GM12878 (cell line): ENCODE data around the gene VWA7. TPM values are rescaled to one million over a fixed set of nuclear protein-coding genes. Genes with fewer than 3 reads are reported as not detected.
A peak's percentile ranks its signal among the peaks of the same experiment; 100 is the strongest.

Source experiments
- CBX3 ChIP-seq: fragments of 200-600 bp; sonication (generic); IDR thresholded peaks from 2 replicates; pipeline ENCODE4 v1.6.1; 2016; ENCODE audit warnings: low read depth, borderline replicate concordance
- CREB1 ChIP-seq: IDR thresholded peaks from 2 replicates; pipeline ENCODE4 v1.6.1; 2012; ENCODE audit warnings: low read depth, mild to moderate bottlenecking, inconsistent platforms
- ESRRA ChIP-seq: IDR thresholded peaks from 2 replicates; pipeline ENCODE4 v1.6.1; 2012; ENCODE audit warnings: mild to moderate bottlenecking, low read length, improper control_type of control experiment
- KAT2A ChIP-seq: conservative IDR thresholded peaks from 2 replicates; pipeline ENCODE4 v1.6.1; 2011; ENCODE audit warnings: low read depth, low read length; ENCODE audit not compliant: control insufficient read depth
- MEF2A ChIP-seq: IDR thresholded peaks from 2 replicates; pipeline ENCODE4 v1.6.1; 2011; ENCODE audit warnings: low read depth, mild to moderate bottlenecking, low read length, moderate library complexity; ENCODE audit not compliant: insufficient read depth
- NBN ChIP-seq: fragments of 450-650 bp; IDR thresholded peaks from 2 replicates; pipeline ENCODE4 v1.6.1; 2016
- NFXL1 ChIP-seq: fragments of 450-650 bp; IDR thresholded peaks from 2 replicates; pipeline ENCODE4 v1.6.1; 2017; ENCODE audit warnings: antibody characterized with exemption, mild to moderate bottlenecking, borderline replicate concordance
- NFYA ChIP-seq: IDR thresholded peaks from 2 replicates; pipeline ENCODE4 v1.6.1; 2011; ENCODE audit warnings: low read depth, mild to moderate bottlenecking, low read length, improper control_type of control experiment, borderline replicate concordance
- PAX5 ChIP-seq: IDR thresholded peaks from 2 replicates; pipeline ENCODE4 v1.6.1; 2011; ENCODE audit warnings: low read depth, low read length, borderline replicate concordance
- POLR2AphosphoS2 ChIP-seq: IDR thresholded peaks from 2 replicates; pipeline ENCODE4 v1.6.1; 2011; ENCODE audit warnings: low read depth, mild to moderate bottlenecking, low read length, improper control_type of control experiment, moderate library complexity
- PRDM15 ChIP-seq: fragments of 450-650 bp; formaldehyde crosslinking; IDR thresholded peaks from 2 replicates; pipeline ENCODE4 v1.4.0; 2020; ENCODE audit warnings: mild to moderate bottlenecking, moderate library complexity
- RCOR1 ChIP-seq: conservative IDR thresholded peaks from 2 replicates; pipeline ENCODE4 v1.6.1; 2012; ENCODE audit warnings: low read depth, low read length, improper control_type of control experiment
- SIX5 ChIP-seq: IDR thresholded peaks from 2 replicates; pipeline ENCODE4 v1.6.1; 2011; ENCODE audit warnings: mild to moderate bottlenecking, low read depth, low read length, moderate library complexity; ENCODE audit not compliant: severe bottlenecking
- SMAD1 ChIP-seq: fragments of 450-650 bp; IDR thresholded peaks from 2 replicates; pipeline ENCODE4 v1.6.1; 2018; ENCODE audit warnings: mild to moderate bottlenecking, low read depth; ENCODE audit not compliant: partially characterized antibody
- SMAD5 ChIP-seq: IDR thresholded peaks from 2 replicates; pipeline ENCODE4 v1.6.1; 2016; ENCODE audit warnings: antibody characterized with exemption, low read depth
- TCF7 ChIP-seq: IDR thresholded peaks from 2 replicates; pipeline ENCODE4 v1.6.1; 2014; ENCODE audit warnings: antibody characterized with exemption, borderline replicate concordance
- ZBTB4 ChIP-seq: fragments of 450-650 bp; formaldehyde crosslinking; IDR thresholded peaks from 2 replicates; pipeline ENCODE4 v1.4.0; 2022; ENCODE audit warnings: mild to moderate bottlenecking, moderate library complexity
- ZNF207 ChIP-seq: fragments of 450-650 bp; IDR thresholded peaks from 2 replicates; pipeline ENCODE4 v1.6.1; 2014; ENCODE audit warnings: antibody characterized with exemption, mild to moderate bottlenecking, borderline replicate concordance
- ZNF217 ChIP-seq: fragments of 450-650 bp; IDR thresholded peaks from 2 replicates; pipeline ENCODE4 v1.6.1; 2017; ENCODE audit warnings: antibody characterized with exemption, mild to moderate bottlenecking
- polyA plus RNA-seq, 11 experiments: library from polyadenylated mRNA; depleted of rRNA in 4 of 11; unstranded in 6 of 11; stranded (reverse) in 5 of 11; fragments of >200 nt; fragmentation: Nextera tagmentation in 4 of 11; fragmentation: Illumina TruSeq in 1 of 11; extraction: Ambion mirVana in 4 of 11; extraction: Trizol in 1 of 11; gene quantifications; 1 replicate in 1 of 11; 2 replicates in 10 of 11; pipeline versions ENCODE4 v1.2.1 to v1.2.3, GENCODE V29; 2011 to 2016; ENCODE audit warnings: inconsistent platforms in 2 of 11, missing spikeins in 2 of 11, low read depth in 1 of 11
- total RNA-seq, 4 experiments: library from RNA; depleted of rRNA in 3 of 4; stranded (reverse); fragments of >200 nt in 3 of 4; fragmentation: Illumina TruSeq in 1 of 4; extraction: Trizol in 1 of 4; gene quantifications; 2 replicates each; pipeline versions ENCODE4 v1.2.1 to v1.2.3, GENCODE V29; 2013 to 2021
- TF ChIP-seq, protein P1 (sequence below): fragments of 450-650 bp; IDR thresholded peaks from 2 replicates; pipeline ENCODE4 v1.6.1; 2017; ENCODE audit warnings: mild to moderate bottlenecking, low read depth, inconsistent platforms; ENCODE audit not compliant: poor library complexity, severe bottlenecking
- TF ChIP-seq, protein P2 (sequence below): IDR thresholded peaks from 2 replicates; pipeline ENCODE4 v1.6.1; 2011; ENCODE audit warnings: low read depth, low read length, improper control_type of control experiment, borderline replicate concordance

The VWA7 gene
- total and polyA plus RNA-seq, 10 of the 15 experiments (the other 5 are each of a cell fraction or from before 2014, with no cell fraction given) = 0.11 to 3.1 (median 1.2) TPM; not detected in 1

DNA sequence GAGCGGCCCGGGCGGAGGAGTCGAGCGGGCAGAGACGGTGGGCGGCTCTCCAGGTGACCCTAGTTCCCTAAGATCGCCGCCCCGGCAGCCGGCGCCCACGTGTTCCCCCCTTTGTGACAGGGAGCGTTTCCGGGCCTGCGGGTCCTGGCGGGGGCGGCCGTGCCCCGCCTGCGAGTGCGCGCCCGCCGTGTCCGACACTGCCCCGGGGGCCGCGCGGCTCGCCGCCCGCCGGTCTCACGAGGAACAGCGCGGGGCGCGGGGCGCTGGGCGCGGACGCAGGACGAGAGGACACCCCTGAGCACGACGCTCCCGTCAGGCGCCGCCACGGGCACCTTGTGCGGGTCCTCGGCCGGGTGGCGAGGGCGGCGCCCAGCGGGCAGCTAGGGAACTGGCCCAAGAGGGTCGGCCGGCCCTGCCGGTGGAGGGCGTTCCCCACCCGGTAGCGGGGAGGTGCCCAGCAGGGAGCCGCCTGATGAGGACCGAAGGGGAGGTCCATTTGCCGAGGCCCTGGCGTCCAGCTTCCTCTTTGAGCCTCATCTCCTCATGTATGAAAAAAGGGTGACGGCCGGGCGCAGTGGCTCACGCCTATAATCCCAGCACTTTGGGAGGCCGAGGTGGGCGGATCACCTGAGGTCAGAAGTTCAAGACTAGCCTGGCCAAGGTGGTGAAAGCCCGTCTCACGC is 18.6 kb upstream of the VWA7 start, which contains the start of gene VARS1 (continued):
- TF ChIP-seq, protein P1, sequence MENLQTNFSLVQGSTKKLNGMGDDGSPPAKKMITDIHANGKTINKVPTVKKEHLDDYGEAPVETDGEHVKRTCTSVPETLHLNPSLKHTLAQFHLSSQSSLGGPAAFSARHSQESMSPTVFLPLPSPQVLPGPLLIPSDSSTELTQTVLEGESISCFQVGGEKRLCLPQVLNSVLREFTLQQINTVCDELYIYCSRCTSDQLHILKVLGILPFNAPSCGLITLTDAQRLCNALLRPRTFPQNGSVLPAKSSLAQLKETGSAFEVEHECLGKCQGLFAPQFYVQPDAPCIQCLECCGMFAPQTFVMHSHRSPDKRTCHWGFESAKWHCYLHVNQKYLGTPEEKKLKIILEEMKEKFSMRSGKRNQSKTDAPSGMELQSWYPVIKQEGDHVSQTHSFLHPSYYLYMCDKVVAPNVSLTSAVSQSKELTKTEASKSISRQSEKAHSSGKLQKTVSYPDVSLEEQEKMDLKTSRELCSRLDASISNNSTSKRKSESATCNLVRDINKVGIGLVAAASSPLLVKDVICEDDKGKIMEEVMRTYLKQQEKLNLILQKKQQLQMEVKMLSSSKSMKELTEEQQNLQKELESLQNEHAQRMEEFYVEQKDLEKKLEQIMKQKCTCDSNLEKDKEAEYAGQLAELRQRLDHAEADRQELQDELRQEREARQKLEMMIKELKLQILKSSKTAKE = peak; percentile 61
- TF ChIP-seq SMAD1 (no peak), PAX5 (no peak), PRDM15 (CRISPR knock-in tag) (no peak), ZNF207 (peak; percentile 94; the same call in 1 of the 2 replicates), POLR2AphosphoS2 (no peak; the same call in 1 of the 2 replicates), MEF2A (peak; percentile 49; the same call in 1 of the 2 replicates), TCF7 (no peak), ZNF217 (peak; percentile 84), KAT2A (no peak), RCOR1 (no peak), ESRRA (no peak), CBX3 (no peak), CREB1 (no peak), ZBTB4 (no peak), NFYA (no peak), SIX5 (no peak), SMAD5 (0 out of 2 replicates have a peak, but pooled peaks have one; percentile 40), NBN (peak; percentile 57; the same call in 1 of the 2 replicates), NFXL1 (no peak)
- TF ChIP-seq, protein P2, sequence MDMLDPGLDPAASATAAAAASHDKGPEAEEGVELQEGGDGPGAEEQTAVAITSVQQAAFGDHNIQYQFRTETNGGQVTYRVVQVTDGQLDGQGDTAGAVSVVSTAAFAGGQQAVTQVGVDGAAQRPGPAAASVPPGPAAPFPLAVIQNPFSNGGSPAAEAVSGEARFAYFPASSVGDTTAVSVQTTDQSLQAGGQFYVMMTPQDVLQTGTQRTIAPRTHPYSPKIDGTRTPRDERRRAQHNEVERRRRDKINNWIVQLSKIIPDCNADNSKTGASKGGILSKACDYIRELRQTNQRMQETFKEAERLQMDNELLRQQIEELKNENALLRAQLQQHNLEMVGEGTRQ = peak; percentile 29; the same call in 1 of the 2 replicates
